ENCODE data around the gene ARSI. TPM values are rescaled to one million over a fixed set of nuclear protein-coding genes. Genes with fewer than 3 reads are reported as not detected.

The ARSI gene
- polyA plus RNA-seq, 1 of the 3 experiments (the other 2 are of a cell fraction), result 0.20 TPM

DNA sequence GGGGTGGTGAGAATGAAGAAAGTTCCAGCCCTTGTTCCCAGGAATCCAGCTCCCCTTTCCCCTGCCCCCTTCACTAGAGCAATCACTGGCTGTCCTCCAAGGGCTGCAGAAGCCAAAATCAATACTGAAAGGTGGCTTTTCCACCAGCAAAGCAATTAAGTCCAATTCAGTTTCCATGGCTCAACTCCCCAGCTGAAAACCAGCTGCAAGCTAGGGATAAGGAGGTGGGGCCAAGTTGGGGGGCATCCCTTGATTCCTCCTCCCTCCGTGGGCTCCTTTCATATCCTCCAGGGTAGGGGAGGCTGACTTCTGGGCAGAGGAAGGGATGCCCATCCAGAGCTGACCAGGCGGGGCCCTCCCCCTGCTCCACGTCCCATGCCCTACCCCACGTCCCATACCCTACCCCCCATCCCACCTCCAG is 35.8 kb downstream of the ARSI start:
- Histone ChIP-seq H3K9me2 (no peaks in the 10 kb centered on the region), H3K27me3 (ENCODE audit: insufficient read depth) (no peaks in the 10 kb centered on the region), H4K20me1 (ENCODE audit: insufficient read depth) (no peaks in the 10 kb centered on the region), H3K36me3 (replicated peaks in 1 of 2; ENCODE audit: control insufficient read depth in 1 of 2, insufficient read depth in 2 of 2, low read length in 1 of 2) (no peaks in the 10 kb centered on the region), H3K4me1 (ENCODE audit: control insufficient read depth in 1 of 2, insufficient read depth in 2 of 2, low read depth in 1 of 2, low read length in 1 of 2) (peaks cover 19 to 34% of the 10 kb centered on the region in 2 experiments; a peak in 3 of 4 replicates), H3K9ac (no peak overlapping the region), H3F3A (replicated peaks; ENCODE audit: insufficient read depth) (no peaks in the 10 kb centered on the region), H3K4me2 (no peak overlapping the region; the same call in 1 of the 2 replicates), H3K79me2 (ENCODE audit: insufficient read depth) (no peaks in the 10 kb centered on the region), H2AFZ (ENCODE audit: low read depth) (no peak overlapping the region), H3K9me3 (no peaks in the 10 kb centered on the region), H3K27ac (ENCODE audit: low read depth in 2 of 2, low read length in 1 of 2) (no peak overlapping the region), H3K4me3 (ENCODE audit: low read depth in 2 of 2, low read length in 1 of 2) (no peak overlapping the region)
- peak; percentile 53 for DNase-seq
- WGBS (ENCODE audit: low lambda C conversion rate), result 79% methylated on average over 3 of the region's 4 CpGs
- POLR2A ChIA-PET, result no interaction called here
- CTCF ChIA-PET, result interaction anchor here (1.2 to 11.8 kb wide), 6 partner anchors 11 to 169 kb away, joined by 3 to 109 read pairs (median 4); no protein-coding TSS in a partner anchor
- TF ChIP-seq NFIC (IDR thresholded peaks at IDR 0.05; ENCODE audit: borderline replicate concordance) (0 out of 2 replicates have a peak, but pooled peaks have one; percentile 7), MXI1 (IDR thresholded peaks at IDR 0.05; ENCODE audit: low read depth, low read length) (no peak)

DNA sequence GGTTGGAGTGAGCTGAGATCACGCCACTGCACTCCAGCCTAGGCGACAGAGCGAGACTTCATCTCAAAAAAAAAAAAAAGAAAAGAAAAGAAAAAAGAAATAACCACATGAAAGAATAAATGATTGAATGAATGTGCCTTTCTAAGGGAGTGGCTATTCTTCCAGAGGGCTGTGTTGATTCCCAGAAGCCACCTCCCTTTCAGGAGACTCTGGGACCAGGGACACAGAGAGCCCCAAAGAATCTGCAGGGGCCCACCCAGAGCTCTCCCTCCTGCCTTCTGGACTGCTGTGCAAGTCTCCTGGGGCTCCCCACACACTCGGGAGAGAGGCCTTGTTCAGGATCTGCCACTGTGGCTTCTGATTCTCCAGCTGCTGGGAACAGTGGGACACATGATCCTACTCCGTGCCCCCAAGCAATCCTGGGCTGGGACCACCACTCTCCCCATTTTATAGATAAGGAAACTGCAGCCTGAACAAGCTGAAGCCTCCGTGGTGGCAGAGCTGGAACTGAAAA is 36.8 kb downstream of the ARSI start:
- TF ChIP-seq SIN3A (IDR thresholded peaks at IDR 0.05; ENCODE audit: borderline replicate concordance, low read depth, low read length) (no peak), NRF1 (IDR thresholded peaks at IDR 0.05; ENCODE audit: low read depth, low read length) (no peak), TCF12 (IDR thresholded peaks at IDR 0.05) (no peak), MXI1 (IDR thresholded peaks at IDR 0.05; ENCODE audit: low read depth, low read length) (no peak), FOXJ3 (CRISPR knock-in tag; IDR thresholded peaks at IDR 0.05) (no peak), NFIC (IDR thresholded peaks at IDR 0.05; ENCODE audit: borderline replicate concordance) (no peak), FOSL2 (IDR thresholded peaks at IDR 0.05; ENCODE audit: borderline replicate concordance, low read depth) (no peak), FOXM1 (IDR thresholded peaks at IDR 0.05; ENCODE audit: low read depth) (no peak), TEAD4 (IDR thresholded peaks at IDR 0.05; ENCODE audit: borderline replicate concordance, insufficient read depth) (no peak), RAD21 (IDR thresholded peaks at IDR 0.05; ENCODE audit: low read length) (no peak), TAF1 (IDR thresholded peaks at IDR 0.05; ENCODE audit: borderline replicate concordance, low read depth, low read length) (no peak), MEF2A (IDR thresholded peaks at IDR 0.05; ENCODE audit: borderline replicate concordance, low read depth) (no peak), CHD2 (IDR thresholded peaks at IDR 0.05; ENCODE audit: low read length, partially characterized antibody) (no peak), RXRA (IDR thresholded peaks at IDR 0.05; ENCODE audit: borderline replicate concordance, low read depth) (no peak), ELF1 (IDR thresholded peaks at IDR 0.05) (no peak), GABPA (IDR thresholded peaks at IDR 0.05; ENCODE audit: low read depth) (no peak)
- TF ChIP-seq, protein P1, sequence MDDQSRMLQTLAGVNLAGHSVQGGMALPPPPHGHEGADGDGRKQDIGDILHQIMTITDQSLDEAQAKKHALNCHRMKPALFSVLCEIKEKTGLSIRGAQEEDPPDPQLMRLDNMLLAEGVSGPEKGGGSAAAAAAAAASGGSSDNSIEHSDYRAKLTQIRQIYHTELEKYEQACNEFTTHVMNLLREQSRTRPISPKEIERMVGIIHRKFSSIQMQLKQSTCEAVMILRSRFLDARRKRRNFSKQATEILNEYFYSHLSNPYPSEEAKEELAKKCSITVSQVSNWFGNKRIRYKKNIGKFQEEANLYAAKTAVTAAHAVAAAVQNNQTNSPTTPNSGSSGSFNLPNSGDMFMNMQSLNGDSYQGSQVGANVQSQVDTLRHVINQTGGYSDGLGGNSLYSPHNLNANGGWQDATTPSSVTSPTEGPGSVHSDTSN (IDR thresholded peaks at IDR 0.05), result no peak
- TF ChIP-seq, protein P2, sequence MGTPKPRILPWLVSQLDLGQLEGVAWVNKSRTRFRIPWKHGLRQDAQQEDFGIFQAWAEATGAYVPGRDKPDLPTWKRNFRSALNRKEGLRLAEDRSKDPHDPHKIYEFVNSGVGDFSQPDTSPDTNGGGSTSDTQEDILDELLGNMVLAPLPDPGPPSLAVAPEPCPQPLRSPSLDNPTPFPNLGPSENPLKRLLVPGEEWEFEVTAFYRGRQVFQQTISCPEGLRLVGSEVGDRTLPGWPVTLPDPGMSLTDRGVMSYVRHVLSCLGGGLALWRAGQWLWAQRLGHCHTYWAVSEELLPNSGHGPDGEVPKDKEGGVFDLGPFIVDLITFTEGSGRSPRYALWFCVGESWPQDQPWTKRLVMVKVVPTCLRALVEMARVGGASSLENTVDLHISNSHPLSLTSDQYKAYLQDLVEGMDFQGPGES (IDR thresholded peaks at IDR 0.05; ENCODE audit: low read depth, low read length), result no peak
- Histone ChIP-seq H2AFZ (ENCODE audit: low read depth) (no peak overlapping the region), H3K9me2 (no peaks in the 10 kb centered on the region), H3K36me3 (replicated peaks in 1 of 2; ENCODE audit: control insufficient read depth in 1 of 2, insufficient read depth in 2 of 2, low read length in 1 of 2) (no peaks in the 10 kb centered on the region), H3K27ac (ENCODE audit: low read depth in 2 of 2, low read length in 1 of 2) (no peak overlapping the region), H3K79me2 (ENCODE audit: insufficient read depth) (no peaks in the 10 kb centered on the region), H3F3A (replicated peaks; ENCODE audit: insufficient read depth) (no peaks in the 10 kb centered on the region), H4K20me1 (ENCODE audit: insufficient read depth) (no peaks in the 10 kb centered on the region), H3K4me1 (ENCODE audit: control insufficient read depth in 1 of 2, insufficient read depth in 2 of 2, low read depth in 1 of 2, low read length in 1 of 2) (peaks cover 19 to 34% of the 10 kb centered on the region in 2 experiments; a peak in 3 of 4 replicates), H3K4me3 (ENCODE audit: low read depth in 2 of 2, low read length in 1 of 2) (no peak overlapping the region), H3K27me3 (ENCODE audit: insufficient read depth) (no peaks in the 10 kb centered on the region), H3K9me3 (no peaks in the 10 kb centered on the region), H3K4me2 (no peak overlapping the region), H3K9ac (no peak overlapping the region)
- ChIA-PET CTCF (interaction anchor here (0.6 to 2.1 kb wide), 7 partner anchors 10 to 192 kb away, joined by 3 to 7 read pairs (median 3); no protein-coding TSS in a partner anchor), POLR2A (no interaction called here)
- no peak for DNase-seq
- 92% methylated on average over 5 of the region's 6 CpGs for WGBS (ENCODE audit: low lambda C conversion rate)
